ENCODE data around the gene KRTAP4-8.
"Not testable (repeated sequence)": the region's sequence is repeated elsewhere in the genome, so short reads cannot be mapped to it uniquely, and the experiment has no call there.

DNA sequence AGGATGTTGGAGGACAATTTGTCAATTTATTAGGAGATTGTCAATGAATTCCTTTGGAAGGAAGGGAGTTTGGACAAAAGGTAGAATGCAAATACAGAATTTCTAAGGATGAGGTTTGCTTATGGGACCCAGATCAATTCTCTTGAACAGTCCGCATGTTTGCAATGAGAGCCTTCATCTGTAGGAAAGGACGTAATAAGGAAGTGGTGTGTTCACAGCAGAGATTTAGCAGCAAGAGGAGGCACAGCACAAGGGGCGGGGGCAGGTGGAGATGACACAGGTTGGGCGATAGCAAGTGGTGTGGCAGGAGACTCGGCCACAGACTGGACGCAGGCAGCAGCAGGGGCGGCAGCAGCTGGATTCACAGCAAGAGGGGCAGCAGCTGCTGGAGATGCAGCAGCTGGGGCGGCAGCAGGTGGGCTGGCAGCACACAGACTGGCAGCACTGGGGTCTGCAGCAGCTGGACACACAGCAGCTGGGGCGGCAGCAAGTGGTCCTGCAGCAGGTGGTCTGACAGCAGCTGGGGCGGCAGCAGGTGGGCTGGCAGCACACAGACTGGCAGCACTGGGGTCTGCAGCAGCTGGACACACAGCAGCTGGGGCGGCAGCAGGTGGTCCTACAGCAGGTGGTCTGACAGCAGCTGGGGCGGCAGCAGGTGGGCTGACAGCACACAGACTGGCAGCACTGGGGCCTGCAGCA lies 25.5 kb upstream of the KRTAP4-8 start:
- TF ChIP-seq POLR2A (IDR thresholded peaks at IDR 0.05), result not testable (repeated sequence)
- TF ChIP-seq, protein P1, sequence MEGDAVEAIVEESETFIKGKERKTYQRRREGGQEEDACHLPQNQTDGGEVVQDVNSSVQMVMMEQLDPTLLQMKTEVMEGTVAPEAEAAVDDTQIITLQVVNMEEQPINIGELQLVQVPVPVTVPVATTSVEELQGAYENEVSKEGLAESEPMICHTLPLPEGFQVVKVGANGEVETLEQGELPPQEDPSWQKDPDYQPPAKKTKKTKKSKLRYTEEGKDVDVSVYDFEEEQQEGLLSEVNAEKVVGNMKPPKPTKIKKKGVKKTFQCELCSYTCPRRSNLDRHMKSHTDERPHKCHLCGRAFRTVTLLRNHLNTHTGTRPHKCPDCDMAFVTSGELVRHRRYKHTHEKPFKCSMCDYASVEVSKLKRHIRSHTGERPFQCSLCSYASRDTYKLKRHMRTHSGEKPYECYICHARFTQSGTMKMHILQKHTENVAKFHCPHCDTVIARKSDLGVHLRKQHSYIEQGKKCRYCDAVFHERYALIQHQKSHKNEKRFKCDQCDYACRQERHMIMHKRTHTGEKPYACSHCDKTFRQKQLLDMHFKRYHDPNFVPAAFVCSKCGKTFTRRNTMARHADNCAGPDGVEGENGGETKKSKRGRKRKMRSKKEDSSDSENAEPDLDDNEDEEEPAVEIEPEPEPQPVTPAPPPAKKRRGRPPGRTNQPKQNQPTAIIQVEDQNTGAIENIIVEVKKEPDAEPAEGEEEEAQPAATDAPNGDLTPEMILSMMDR (IDR thresholded peaks at IDR 0.05), result not testable (repeated sequence)
